ENCODE results near the gene ADAMTS12. TPM values are rescaled to one million over a fixed set of nuclear protein-coding genes. Genes with fewer than 3 reads are reported as not detected.

Gene ADAMTS12
- total RNA-seq, 1 experiment from 2014 or later: 1.2 TPM

- intact Hi-C loops (cut with micrococcal nuclease; ENCODE audit: unreplicated experiment): loop anchor here (5.0 kb wide), 1 partner anchor 42 kb away; no protein-coding TSS in a partner anchor
- CTCF ChIA-PET: interaction anchor here (0.9 kb wide), 1 partner anchor 18 kb away, joined by 4 read pairs; no protein-coding TSS in a partner anchor
- no peaks in the 10 kb centered on the region for H3K9me3 Mint-ChIP-seq (ENCODE audit: low read depth, unreplicated experiment)
- TF ChIP-seq CTCF (IDR thresholded peaks at IDR 0.05; ENCODE audit: unreplicated experiment): no peak
- H3K27me3 Mint-ChIP-seq (ENCODE audit: unreplicated experiment): no peaks in the 10 kb centered on the region
- no TSS peak for BruUV-seq (replicated peaks)
- H3K36me3 Mint-ChIP-seq (ENCODE audit: insufficient read depth, unreplicated experiment): peaks cover 5% of the 10 kb centered on the region
- DNase-seq: no peak
- no peak overlapping the region for H3K27ac Mint-ChIP-seq (ENCODE audit: unreplicated experiment)
- peaks cover 27% of the 10 kb centered on the region for H3K4me1 Mint-ChIP-seq (ENCODE audit: low read depth, unreplicated experiment)
- H3K4me3 Mint-ChIP-seq (ENCODE audit: low read depth, unreplicated experiment): no peak overlapping the region
These were observed 1.4 kb downstream of the ADAMTS12 start for GRCh38 chr5:33890131-33891032.

- intact Hi-C loops (cut with micrococcal nuclease; ENCODE audit: unreplicated experiment): loop anchor here (5.0 kb wide), 1 partner anchor 1234 kb away; no protein-coding TSS in a partner anchor
- no peaks in the 10 kb centered on the region for H3K27me3 Mint-ChIP-seq (ENCODE audit: unreplicated experiment)
- no peak for DNase-seq
- peaks cover 14% of the 10 kb centered on the region for H3K4me1 Mint-ChIP-seq (ENCODE audit: low read depth, unreplicated experiment)
- BruUV-seq (replicated peaks): no TSS peak
- H3K36me3 Mint-ChIP-seq (ENCODE audit: insufficient read depth, unreplicated experiment): peaks cover 5% of the 10 kb centered on the region
- H3K4me3 Mint-ChIP-seq (ENCODE audit: low read depth, unreplicated experiment): no peak overlapping the region
- H3K27ac Mint-ChIP-seq (ENCODE audit: unreplicated experiment): no peak overlapping the region
- TF ChIP-seq CTCF (IDR thresholded peaks at IDR 0.05; ENCODE audit: unreplicated experiment): no peak
- no peaks in the 10 kb centered on the region for H3K9me3 Mint-ChIP-seq (ENCODE audit: low read depth, unreplicated experiment)
- CTCF ChIA-PET: no interaction called here
These were observed 3.2 kb downstream of the ADAMTS12 start for GRCh38 chr5:33888587-33888986.

GRCh38 chr5:33887268-33887667 is 4.5 kb downstream of the ADAMTS12 start:
- BruUV-seq (replicated peaks): no TSS peak
- intact Hi-C loops (cut with micrococcal nuclease; ENCODE audit: unreplicated experiment): loop anchor here (5.0 kb wide), 1 partner anchor 1235 kb away; no protein-coding TSS in a partner anchor
- no peak overlapping the region for H3K27ac Mint-ChIP-seq (ENCODE audit: unreplicated experiment)
- H3K9me3 Mint-ChIP-seq (ENCODE audit: low read depth, unreplicated experiment): no peaks in the 10 kb centered on the region
- peaks cover under 1% of the 10 kb centered on the region for H3K36me3 Mint-ChIP-seq (ENCODE audit: insufficient read depth, unreplicated experiment)
- no peak overlapping the region for H3K4me3 Mint-ChIP-seq (ENCODE audit: low read depth, unreplicated experiment)
- H3K27me3 Mint-ChIP-seq (ENCODE audit: unreplicated experiment): peaks cover 3% of the 10 kb centered on the region
- H3K4me1 Mint-ChIP-seq (ENCODE audit: low read depth, unreplicated experiment): peaks cover under 1% of the 10 kb centered on the region
- DNase-seq: no peak
- CTCF ChIA-PET: no interaction called here
- no peak for TF ChIP-seq CTCF (IDR thresholded peaks at IDR 0.05; ENCODE audit: unreplicated experiment)

- H3K4me1 Mint-ChIP-seq (ENCODE audit: low read depth, unreplicated experiment): no peaks in the 10 kb centered on the region
- no peak overlapping the region for H3K27ac Mint-ChIP-seq (ENCODE audit: unreplicated experiment)
- H3K9me3 Mint-ChIP-seq (ENCODE audit: low read depth, unreplicated experiment): no peaks in the 10 kb centered on the region
- DNase-seq: no peak
- H3K27me3 Mint-ChIP-seq (ENCODE audit: unreplicated experiment): peaks cover 13% of the 10 kb centered on the region
- TF ChIP-seq CTCF (IDR thresholded peaks at IDR 0.05; ENCODE audit: unreplicated experiment): no peak
- CTCF ChIA-PET: no interaction called here
- intact Hi-C loops (cut with micrococcal nuclease; ENCODE audit: unreplicated experiment): loop anchor here (5.0 kb wide), 1 partner anchor 1236 kb away; no protein-coding TSS in a partner anchor
- H3K4me3 Mint-ChIP-seq (ENCODE audit: low read depth, unreplicated experiment): no peak overlapping the region
- no peaks in the 10 kb centered on the region for H3K36me3 Mint-ChIP-seq (ENCODE audit: insufficient read depth, unreplicated experiment)
- BruUV-seq (replicated peaks): no TSS peak
These were observed 5.5 kb downstream of the ADAMTS12 start for GRCh38 chr5:33886283-33886682.

Data from Calu3 (cell line).